ENCODE results near the gene COL21A1.
A peak's percentile ranks its signal among the peaks of the same experiment; 100 is the strongest.

Gene COL21A1

DNA sequence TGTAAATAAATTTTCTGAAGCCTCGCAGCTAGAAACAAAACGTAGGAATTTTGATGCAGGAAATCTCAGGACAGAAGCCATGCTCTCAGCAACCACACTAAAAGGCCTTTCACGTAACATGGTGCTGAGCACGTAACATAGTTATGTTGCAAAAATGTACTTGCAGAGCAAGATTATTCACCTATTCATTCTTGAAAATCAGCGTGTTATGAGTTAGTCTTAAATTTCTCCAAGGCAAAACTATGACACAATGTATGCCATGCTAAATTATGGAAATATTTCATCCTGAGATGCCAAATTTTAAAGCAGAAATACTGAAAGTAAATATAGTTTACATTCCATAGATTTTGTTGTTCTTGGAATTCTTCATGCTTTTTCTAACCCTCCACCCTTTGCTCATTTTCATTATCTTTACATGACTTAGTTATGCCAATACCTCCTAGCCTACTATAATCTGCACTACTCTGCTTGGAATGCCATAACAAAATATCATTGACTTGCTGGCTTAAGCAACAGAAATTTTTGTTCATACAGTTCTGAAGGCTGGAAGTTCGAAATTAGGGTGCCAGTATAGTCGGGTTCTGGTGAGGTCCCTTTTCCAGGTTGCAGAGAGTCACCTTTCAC is 192.2 kb downstream of the COL21A1 start:
- no peak overlapping the region for H3K27ac ChIP-seq (ENCODE audit: insufficient read depth in 1 of 2, low read depth in 1 of 2, low read length in 2 of 2, poor library complexity in 1 of 2, severe bottlenecking in 2 of 2)
- ChIA-PET POLR2A (no interaction called here), CTCF (no interaction called here)
- DNase-seq: no peak
- no peaks in the 10 kb centered on the region for H3K36me3 ChIP-seq (ENCODE audit: control insufficient read depth in 4 of 4, insufficient read depth in 4 of 4, low read length in 3 of 4)
- no peak overlapping the region for H3K4me3 ChIP-seq (ENCODE audit: control insufficient read depth in 1 of 7, extremely low read depth in 1 of 7, insufficient read depth in 4 of 7, low read depth in 2 of 7, low read length in 6 of 7)
- 95% methylated on average over 4 of the region's 7 CpGs for WGBS (ENCODE audit: insufficient coverage)
- peaks cover 0 to 2% (median 0%) of the 10 kb centered on the region in 5 experiments for H3K27me3 ChIP-seq (replicated peaks in 2 of 5; ENCODE audit: control insufficient read depth in 4 of 5, insufficient read depth in 5 of 5, low read length in 4 of 5)
- peaks cover 0 to 6% (median 2%) of the 10 kb centered on the region in 4 experiments for H3K4me1 ChIP-seq (ENCODE audit: control extremely low read depth in 1 of 4, control insufficient read depth in 4 of 4, insufficient read depth in 4 of 4, low read length in 3 of 4)
- H3K9me3 ChIP-seq (ENCODE audit: control extremely low read depth in 1 of 5, control insufficient read depth in 4 of 5, insufficient read depth in 2 of 5, low read depth in 1 of 5, low read length in 4 of 5): no peaks in the 10 kb centered on the region

DNA sequence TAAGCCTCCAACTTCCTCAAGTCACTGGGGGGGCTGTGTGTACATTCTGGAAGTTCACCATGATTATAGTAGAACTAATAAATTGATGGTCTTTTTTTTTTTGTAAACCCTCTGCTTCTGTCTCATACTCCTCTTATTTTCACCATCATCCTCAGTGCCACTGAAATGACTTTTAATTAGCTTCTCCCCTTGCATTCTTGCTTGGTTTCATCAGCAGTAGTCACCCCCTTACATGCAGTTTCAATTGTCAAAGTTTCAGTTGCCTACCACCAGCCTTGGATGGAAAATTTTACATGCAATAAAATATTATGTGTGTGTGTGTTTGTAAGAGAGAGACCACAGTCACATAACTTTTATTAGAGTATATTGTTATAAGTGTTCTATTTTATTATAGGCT is 196.2 kb downstream of the COL21A1 start:
- H3K27me3 ChIP-seq (replicated peaks in 2 of 5; ENCODE audit: control insufficient read depth in 4 of 5, insufficient read depth in 5 of 5, low read length in 4 of 5): peaks cover 0 to 11% (median 4%) of the 10 kb centered on the region in 5 experiments
- ChIA-PET POLR2A (no interaction called here), CTCF (interaction anchor here (1.4 kb wide), 1 partner anchor 73 kb away, joined by 4 read pairs; no protein-coding TSS in a partner anchor)
- no peaks in the 10 kb centered on the region for H3K9me3 ChIP-seq (ENCODE audit: control extremely low read depth in 1 of 5, control insufficient read depth in 4 of 5, insufficient read depth in 2 of 5, low read depth in 1 of 5, low read length in 4 of 5)
- H3K4me3 ChIP-seq (ENCODE audit: control insufficient read depth in 1 of 7, extremely low read depth in 1 of 7, insufficient read depth in 4 of 7, low read depth in 2 of 7, low read length in 6 of 7): no peak overlapping the region
- peaks cover under 1 to 18% (median 11%) of the 10 kb centered on the region in 4 experiments for H3K4me1 ChIP-seq (ENCODE audit: control extremely low read depth in 1 of 4, control insufficient read depth in 4 of 4, insufficient read depth in 4 of 4, low read length in 3 of 4)
- DNase-seq: no peak
- H3K27ac ChIP-seq (ENCODE audit: insufficient read depth in 1 of 2, low read depth in 1 of 2, low read length in 2 of 2, poor library complexity in 1 of 2, severe bottlenecking in 2 of 2): no peak overlapping the region
- H3K36me3 ChIP-seq (ENCODE audit: control insufficient read depth in 4 of 4, insufficient read depth in 4 of 4, low read length in 3 of 4): no peaks in the 10 kb centered on the region

DNA sequence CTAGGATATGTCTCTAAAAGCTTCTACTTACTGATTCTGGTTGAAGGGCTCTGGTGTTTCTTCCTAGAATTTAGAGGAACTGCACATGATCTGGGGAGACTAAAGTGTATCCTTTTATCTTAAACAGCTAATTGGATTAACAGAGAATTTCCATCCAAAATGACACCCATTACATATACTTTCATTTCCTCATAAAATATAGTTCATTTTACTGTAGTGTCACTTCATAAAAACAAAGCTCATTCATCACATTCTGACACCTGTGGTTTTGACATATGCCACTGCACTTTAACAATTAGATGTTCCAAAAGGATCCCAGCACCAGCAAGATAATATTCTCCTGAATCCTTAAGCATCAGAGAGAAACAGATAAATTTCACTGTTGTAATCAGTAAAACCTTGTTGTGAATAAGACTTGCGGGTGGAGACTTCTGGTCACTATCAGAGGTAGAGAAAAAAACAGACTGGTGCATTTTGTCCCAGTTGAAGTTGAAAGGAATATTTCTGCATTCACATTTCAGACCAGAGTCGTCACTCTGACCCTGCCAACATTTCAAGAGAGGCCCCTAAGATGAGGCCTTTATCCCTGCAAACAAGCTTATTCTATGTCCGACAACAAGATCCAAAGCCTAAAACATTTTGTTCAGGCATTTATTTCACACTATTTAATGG is 196.7 kb downstream of the COL21A1 start:
- WGBS (ENCODE audit: insufficient coverage): 100% methylated on average over 3 of the region's 3 CpGs
- CTCF ChIA-PET: interaction anchor here (1.4 kb wide), 1 partner anchor 72 kb away, joined by 4 read pairs; no protein-coding TSS in a partner anchor
- peaks cover 3 to 21% (median 12%) of the 10 kb centered on the region in 4 experiments for H3K4me1 ChIP-seq (ENCODE audit: control extremely low read depth in 1 of 4, control insufficient read depth in 4 of 4, insufficient read depth in 4 of 4, low read length in 3 of 4)

GRCh38 chr6:56048601-56049000 is 198.8 kb downstream of the COL21A1 start:
- no peak overlapping the region for H3K4me3 ChIP-seq (ENCODE audit: control insufficient read depth in 1 of 7, extremely low read depth in 1 of 7, insufficient read depth in 4 of 7, low read depth in 2 of 7, low read length in 6 of 7)
- CTCF ChIA-PET: interaction anchor here (1.0 to 1.8 kb wide), 4 partner anchors 11 to 26 kb away, joined by 3 to 5 read pairs (median 4); no protein-coding TSS in a partner anchor
- POLR2A ChIA-PET: no interaction called here
- DNase-seq: no peak
- H3K4me1 ChIP-seq (ENCODE audit: control extremely low read depth in 1 of 4, control insufficient read depth in 4 of 4, insufficient read depth in 4 of 4, low read length in 3 of 4): peaks cover 3 to 21% (median 12%) of the 10 kb centered on the region in 4 experiments
- no peaks in the 10 kb centered on the region for H3K9me3 ChIP-seq (ENCODE audit: control extremely low read depth in 1 of 5, control insufficient read depth in 4 of 5, insufficient read depth in 2 of 5, low read depth in 1 of 5, low read length in 4 of 5)
- peaks cover 0 to 22% (median 6%) of the 10 kb centered on the region in 5 experiments for H3K27me3 ChIP-seq (replicated peaks in 2 of 5; ENCODE audit: control insufficient read depth in 4 of 5, insufficient read depth in 5 of 5, low read length in 4 of 5)
- H3K36me3 ChIP-seq (ENCODE audit: control insufficient read depth in 4 of 4, insufficient read depth in 4 of 4, low read length in 3 of 4): no peaks in the 10 kb centered on the region
- WGBS (ENCODE audit: insufficient coverage): 100% methylated on average over 1 of the region's 4 CpGs
- no peak overlapping the region for H3K27ac ChIP-seq (ENCODE audit: insufficient read depth in 1 of 2, low read depth in 1 of 2, low read length in 2 of 2, poor library complexity in 1 of 2, severe bottlenecking in 2 of 2)

More for the DNA sequence above, 196.7 kb downstream of the COL21A1 start:
- Histone ChIP-seq H3K4me3 (ENCODE audit: control insufficient read depth in 1 of 7, extremely low read depth in 1 of 7, insufficient read depth in 4 of 7, low read depth in 2 of 7, low read length in 6 of 7) (no peak overlapping the region), H3K36me3 (ENCODE audit: control insufficient read depth in 4 of 4, insufficient read depth in 4 of 4, low read length in 3 of 4) (no peaks in the 10 kb centered on the region), H3K27ac (ENCODE audit: insufficient read depth in 1 of 2, low read depth in 1 of 2, low read length in 2 of 2, poor library complexity in 1 of 2, severe bottlenecking in 2 of 2) (no peak overlapping the region), H3K9me3 (ENCODE audit: control extremely low read depth in 1 of 5, control insufficient read depth in 4 of 5, insufficient read depth in 2 of 5, low read depth in 1 of 5, low read length in 4 of 5) (no peaks in the 10 kb centered on the region), H3K27me3 (replicated peaks in 2 of 5; ENCODE audit: control insufficient read depth in 4 of 5, insufficient read depth in 5 of 5, low read length in 4 of 5) (peaks cover 0 to 11% (median 4%) of the 10 kb centered on the region in 5 experiments)
- POLR2A ChIA-PET: no interaction called here
- DNase-seq: peak in 2 of 3 donors; percentile 10 to 30

- 100% methylated on average over 2 of the region's 2 CpGs for WGBS (ENCODE audit: insufficient coverage)
- ChIA-PET POLR2A (no interaction called here), CTCF (interaction anchor here (1.0 to 1.1 kb wide), 2 partner anchors 10 to 16 kb away, joined by 3 to 4 read pairs; no protein-coding TSS in a partner anchor)
- no peak overlapping the region for H3K27ac ChIP-seq (ENCODE audit: insufficient read depth in 1 of 2, low read depth in 1 of 2, low read length in 2 of 2, poor library complexity in 1 of 2, severe bottlenecking in 2 of 2)
- no peaks in the 10 kb centered on the region for H3K9me3 ChIP-seq (ENCODE audit: control extremely low read depth in 1 of 5, control insufficient read depth in 4 of 5, insufficient read depth in 2 of 5, low read depth in 1 of 5, low read length in 4 of 5)
- no peaks in the 10 kb centered on the region for H3K36me3 ChIP-seq (ENCODE audit: control insufficient read depth in 4 of 4, insufficient read depth in 4 of 4, low read length in 3 of 4)
- peaks cover 0 to 23% (median 6%) of the 10 kb centered on the region in 5 experiments for H3K27me3 ChIP-seq (replicated peaks in 2 of 5; ENCODE audit: control insufficient read depth in 4 of 5, insufficient read depth in 5 of 5, low read length in 4 of 5)
- DNase-seq: no peak
- H3K4me3 ChIP-seq (ENCODE audit: control insufficient read depth in 1 of 7, extremely low read depth in 1 of 7, insufficient read depth in 4 of 7, low read depth in 2 of 7, low read length in 6 of 7): no peak overlapping the region
- H3K4me1 ChIP-seq (ENCODE audit: control extremely low read depth in 1 of 4, control insufficient read depth in 4 of 4, insufficient read depth in 4 of 4, low read length in 3 of 4): peaks cover 3 to 21% (median 12%) of the 10 kb centered on the region in 4 experiments
Observed at GRCh38 chr6:56047931-56048540, 199.3 kb downstream of the COL21A1 start.

DNA sequence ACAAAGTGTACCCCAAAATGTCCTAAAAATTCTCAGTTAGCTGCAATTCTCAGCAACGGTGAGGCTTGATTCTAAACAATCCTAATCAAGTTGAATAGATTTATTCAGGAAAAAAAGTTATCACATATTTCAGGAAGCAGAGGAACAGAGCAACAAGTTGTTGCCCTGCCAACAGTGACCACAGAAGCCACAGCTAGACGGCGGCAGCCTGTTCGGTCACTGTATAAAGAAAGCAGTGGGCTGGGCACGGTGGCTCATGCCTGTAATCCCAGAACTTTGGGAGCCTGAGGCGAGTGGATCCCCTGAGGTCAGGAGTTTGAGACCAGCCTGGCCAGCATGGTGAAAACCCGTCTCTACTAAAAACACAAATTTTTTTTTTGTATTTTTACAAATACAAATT is 200.8 kb downstream of the COL21A1 start:
- ChIA-PET CTCF (interaction anchor here (0.6 to 0.7 kb wide), 2 partner anchors 330 to 529 kb away, joined by 3 read pairs; no protein-coding TSS in a partner anchor), POLR2A (no interaction called here)
- peaks cover 3 to 21% (median 12%) of the 10 kb centered on the region in 4 experiments for H3K4me1 ChIP-seq (ENCODE audit: control extremely low read depth in 1 of 4, control insufficient read depth in 4 of 4, insufficient read depth in 4 of 4, low read length in 3 of 4)
- peak; percentile 86 to 91 (median 90) for DNase-seq
- peak overlapping the region in 2 of 7 experiments; percentile 20 to 42 for H3K4me3 ChIP-seq (ENCODE audit: control insufficient read depth in 1 of 7, extremely low read depth in 1 of 7, insufficient read depth in 4 of 7, low read depth in 2 of 7, low read length in 6 of 7)
- H3K27me3 ChIP-seq (replicated peaks in 2 of 5; ENCODE audit: control insufficient read depth in 4 of 5, insufficient read depth in 5 of 5, low read length in 4 of 5): peaks cover 0 to 26% (median 6%) of the 10 kb centered on the region in 5 experiments
- WGBS (ENCODE audit: insufficient coverage): 0% methylated on average over 5 of the region's 7 CpGs
- no peaks in the 10 kb centered on the region for H3K9me3 ChIP-seq (ENCODE audit: control extremely low read depth in 1 of 5, control insufficient read depth in 4 of 5, insufficient read depth in 2 of 5, low read depth in 1 of 5, low read length in 4 of 5)
- H3K36me3 ChIP-seq (ENCODE audit: control insufficient read depth in 4 of 4, insufficient read depth in 4 of 4, low read length in 3 of 4): no peaks in the 10 kb centered on the region
- no peak overlapping the region for H3K27ac ChIP-seq (ENCODE audit: insufficient read depth in 1 of 2, low read depth in 1 of 2, low read length in 2 of 2, poor library complexity in 1 of 2, severe bottlenecking in 2 of 2)
